ENCODE data around the gene MDGA2.

Gene MDGA2

DNA sequence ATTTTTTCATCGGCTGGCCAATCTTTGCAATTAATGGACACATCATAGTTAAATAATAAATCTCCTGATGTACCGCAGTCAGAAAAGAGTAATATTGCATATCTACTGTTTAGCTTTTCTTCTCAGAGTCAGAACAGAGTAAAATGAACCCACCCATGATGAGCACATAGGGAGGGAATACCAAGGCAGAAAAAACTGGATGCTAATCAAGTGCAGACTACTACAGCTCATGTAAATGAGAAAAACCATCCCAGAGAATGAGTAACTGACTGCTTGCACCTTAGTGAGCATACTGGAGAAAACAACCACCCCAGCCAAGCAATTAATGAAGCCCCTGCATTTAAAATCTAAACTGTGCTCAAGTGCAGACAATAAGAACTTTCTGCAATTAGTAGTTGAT, 483.7 kb downstream of the MDGA2 start:
- Histone ChIP-seq H3K4me2 (ENCODE audit: low read length, poor library complexity, severe bottlenecking) (no peak overlapping the region), H3K4me3 (ENCODE audit: insufficient read depth in 1 of 2, low read depth in 1 of 2, low read length in 2 of 2) (no peak overlapping the region), H3K23ac (ENCODE audit: low read length in 2 of 2) (no peak overlapping the region), H3K9ac (ENCODE audit: low read length) (no peak overlapping the region), H3K27ac (ENCODE audit: low read length, poor library complexity, severe bottlenecking) (no peak overlapping the region), H3K4me1 (ENCODE audit: control insufficient read depth, insufficient read depth, low read depth, low read length) (peaks cover 4% of the 10 kb centered on the region), H3K9me3 (ENCODE audit: control insufficient read depth, low read length) (no peaks in the 10 kb centered on the region), H2BK120ac (ENCODE audit: low read depth, low read length) (no peak overlapping the region), H2BK5ac (ENCODE audit: low read depth, low read length, poor library complexity, severe bottlenecking) (no peak overlapping the region), H2BK12ac (ENCODE audit: low read length in 2 of 2) (no peak overlapping the region), H2AFZ (ENCODE audit: low read depth, low read length) (no peak overlapping the region), H3K4ac (ENCODE audit: low read depth in 1 of 2, low read length in 2 of 2) (no peak overlapping the region), H3K14ac (ENCODE audit: low read length in 2 of 2) (no peak overlapping the region), H4K8ac (ENCODE audit: low read length) (no peak overlapping the region), H3K18ac (ENCODE audit: low read depth in 1 of 2, low read length in 2 of 2) (no peak overlapping the region), H2AK5ac (ENCODE audit: low read length, severe bottlenecking) (peak overlapping the region; percentile 54), H3K79me1 (replicated peaks; ENCODE audit: low read length, poor library complexity, severe bottlenecking) (no peaks in the 10 kb centered on the region), H3K36me3 (ENCODE audit: control insufficient read depth in 1 of 2, insufficient read depth in 2 of 2, low read depth in 1 of 2, low read length in 2 of 2) (no peaks in the 10 kb centered on the region), H4K91ac (ENCODE audit: low read length) (no peak overlapping the region), H2BK15ac (ENCODE audit: low read depth, poor library complexity, severe bottlenecking) (no peak overlapping the region), H3K27me3 (ENCODE audit: control insufficient read depth in 1 of 2, insufficient read depth in 1 of 2, low read length in 2 of 2) (no peaks in the 10 kb centered on the region)
- WGBS = 67% methylated on average over 1 of the region's 2 CpGs
- DNase-seq = no peak

DNA sequence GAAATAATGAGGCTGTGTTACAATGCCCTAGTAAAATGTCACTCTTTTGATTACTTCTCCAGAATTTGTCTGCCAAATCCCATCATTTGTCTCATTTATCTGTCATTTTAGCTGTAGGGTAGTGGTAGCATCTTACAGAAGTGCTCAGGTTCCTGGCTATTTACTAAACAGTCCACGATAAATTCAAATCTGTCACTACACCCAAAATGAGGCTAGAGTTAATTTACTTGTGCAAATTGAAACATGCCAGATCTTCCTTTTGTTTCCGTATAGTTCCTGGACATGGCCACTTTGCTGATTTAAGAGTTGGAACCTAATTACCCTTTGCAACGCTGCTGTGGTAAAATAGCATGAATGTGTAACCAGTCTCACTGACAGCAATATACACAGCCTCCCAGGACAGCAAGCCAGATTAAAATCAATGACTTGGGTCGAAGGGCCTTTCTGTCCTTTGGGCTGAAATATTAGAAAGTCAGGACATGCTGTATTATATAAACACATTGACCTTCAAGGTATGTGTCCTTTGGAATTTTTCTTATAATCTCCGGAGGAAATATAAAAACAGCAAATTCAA, 485.4 kb downstream of the MDGA2 start:
- Histone ChIP-seq H3K9ac (ENCODE audit: low read length) (no peak overlapping the region), H3K36me3 (ENCODE audit: control insufficient read depth in 1 of 2, insufficient read depth in 2 of 2, low read depth in 1 of 2, low read length in 2 of 2) (no peaks in the 10 kb centered on the region), H2BK5ac (ENCODE audit: low read depth, low read length, poor library complexity, severe bottlenecking) (no peak overlapping the region), H2BK120ac (ENCODE audit: low read depth, low read length) (no peak overlapping the region), H3K27me3 (ENCODE audit: control insufficient read depth in 1 of 2, insufficient read depth in 1 of 2, low read length in 2 of 2) (no peaks in the 10 kb centered on the region), H3K9me3 (ENCODE audit: control insufficient read depth, low read length) (no peaks in the 10 kb centered on the region), H2BK15ac (ENCODE audit: low read depth, poor library complexity, severe bottlenecking) (no peak overlapping the region), H3K4me2 (ENCODE audit: low read length, poor library complexity, severe bottlenecking) (no peak overlapping the region), H3K18ac (ENCODE audit: low read depth in 1 of 2, low read length in 2 of 2) (no peak overlapping the region), H3K4ac (ENCODE audit: low read depth in 1 of 2, low read length in 2 of 2) (no peak overlapping the region), H2AK5ac (ENCODE audit: low read length, severe bottlenecking) (no peak overlapping the region), H3K4me3 (ENCODE audit: insufficient read depth in 1 of 2, low read depth in 1 of 2, low read length in 2 of 2) (no peak overlapping the region), H2AFZ (ENCODE audit: low read depth, low read length) (no peak overlapping the region), H4K91ac (ENCODE audit: low read length) (no peak overlapping the region), H4K8ac (ENCODE audit: low read length) (no peak overlapping the region), H3K4me1 (ENCODE audit: control insufficient read depth, insufficient read depth, low read depth, low read length) (peaks cover 4% of the 10 kb centered on the region), H3K23ac (ENCODE audit: low read length in 2 of 2) (no peak overlapping the region), H3K14ac (ENCODE audit: low read length in 2 of 2) (no peak overlapping the region), H3K27ac (ENCODE audit: low read length, poor library complexity, severe bottlenecking) (no peak overlapping the region), H2BK12ac (ENCODE audit: low read length in 2 of 2) (no peak overlapping the region), H3K79me1 (replicated peaks; ENCODE audit: low read length, poor library complexity, severe bottlenecking) (no peaks in the 10 kb centered on the region)
- WGBS = 44% methylated on average over 3 of the region's 5 CpGs
- DNase-seq = no peak

- no peak overlapping the region for H2BK120ac ChIP-seq (ENCODE audit: low read depth, low read length)
- H4K91ac ChIP-seq (ENCODE audit: low read length) = no peak overlapping the region
- DNase-seq = peak; percentile 67
- H2BK12ac ChIP-seq (ENCODE audit: low read length in 2 of 2) = no peak overlapping the region
- peaks cover 2% of the 10 kb centered on the region for H3K4me1 ChIP-seq (ENCODE audit: control insufficient read depth, insufficient read depth, low read depth, low read length)
- no peaks in the 10 kb centered on the region for H3K27me3 ChIP-seq (ENCODE audit: control insufficient read depth in 1 of 2, insufficient read depth in 1 of 2, low read length in 2 of 2)
- H4K8ac ChIP-seq (ENCODE audit: low read length) = no peak overlapping the region
- H3K18ac ChIP-seq (ENCODE audit: low read depth in 1 of 2, low read length in 2 of 2) = no peak overlapping the region
- no peak overlapping the region for H3K23ac ChIP-seq (ENCODE audit: low read length in 2 of 2)
- H3K9me3 ChIP-seq (ENCODE audit: control insufficient read depth, low read length) = no peaks in the 10 kb centered on the region
- no peaks in the 10 kb centered on the region for H3K36me3 ChIP-seq (ENCODE audit: control insufficient read depth in 1 of 2, insufficient read depth in 2 of 2, low read depth in 1 of 2, low read length in 2 of 2)
- H3K4me3 ChIP-seq (ENCODE audit: insufficient read depth in 1 of 2, low read depth in 1 of 2, low read length in 2 of 2) = no peak overlapping the region
- H3K4ac ChIP-seq (ENCODE audit: low read depth in 1 of 2, low read length in 2 of 2) = no peak overlapping the region
- whole genome bisulfite sequencing = no CpG with 5 or more reads among the region's 2 CpGs
- H2BK15ac ChIP-seq (ENCODE audit: low read depth, poor library complexity, severe bottlenecking) = no peak overlapping the region
- H3K9ac ChIP-seq (ENCODE audit: low read length) = no peak overlapping the region
- no peak overlapping the region for H3K4me2 ChIP-seq (ENCODE audit: low read length, poor library complexity, severe bottlenecking)
- no peak overlapping the region for H3K14ac ChIP-seq (ENCODE audit: low read length in 2 of 2)
- H2AK5ac ChIP-seq (ENCODE audit: low read length, severe bottlenecking) = no peak overlapping the region
- no peak overlapping the region for H2AFZ ChIP-seq (ENCODE audit: low read depth, low read length)
- no peak overlapping the region for H2BK5ac ChIP-seq (ENCODE audit: low read depth, low read length, poor library complexity, severe bottlenecking)
- no peak overlapping the region for H3K27ac ChIP-seq (ENCODE audit: low read length, poor library complexity, severe bottlenecking)
- no peaks in the 10 kb centered on the region for H3K79me1 ChIP-seq (replicated peaks; ENCODE audit: low read length, poor library complexity, severe bottlenecking)
Observed at GRCh38 chr14:47186486-47186885, 488.9 kb downstream of the MDGA2 start.

DNA sequence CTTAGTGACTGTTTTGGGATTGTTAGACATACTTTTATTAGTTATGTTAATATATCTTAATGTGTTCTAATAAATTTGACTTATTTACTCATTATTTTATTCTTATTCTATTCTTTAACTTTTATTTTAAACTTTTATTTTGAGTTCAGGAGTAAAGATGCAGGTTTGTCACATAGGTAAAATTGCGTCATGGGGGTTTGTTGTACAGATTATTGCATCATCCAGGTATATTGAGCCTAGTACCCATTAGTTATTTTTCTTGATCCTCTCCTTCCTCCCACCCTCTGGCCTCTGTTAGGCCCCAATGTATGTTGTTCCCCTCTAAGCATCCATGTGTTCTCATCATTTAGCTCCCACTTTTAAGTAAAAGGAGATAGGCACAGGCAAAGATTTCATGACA, 495.5 kb downstream of the MDGA2 start:
- H3K18ac ChIP-seq (ENCODE audit: low read depth in 1 of 2, low read length in 2 of 2) = no peak overlapping the region
- no peaks in the 10 kb centered on the region for H3K27me3 ChIP-seq (ENCODE audit: control insufficient read depth in 1 of 2, insufficient read depth in 1 of 2, low read length in 2 of 2)
- no peak for DNase-seq
- no peak overlapping the region for H2BK15ac ChIP-seq (ENCODE audit: low read depth, poor library complexity, severe bottlenecking)
- no CpG with 5 or more reads among the region's 1 CpG for WGBS
- no peak overlapping the region for H2BK5ac ChIP-seq (ENCODE audit: low read depth, low read length, poor library complexity, severe bottlenecking)
- no peak overlapping the region for H2BK120ac ChIP-seq (ENCODE audit: low read depth, low read length)
- no peaks in the 10 kb centered on the region for H3K9me3 ChIP-seq (ENCODE audit: control insufficient read depth, low read length)
- H2AFZ ChIP-seq (ENCODE audit: low read depth, low read length) = no peak overlapping the region
- H3K4me2 ChIP-seq (ENCODE audit: low read length, poor library complexity, severe bottlenecking) = no peak overlapping the region
- no peak overlapping the region for H4K8ac ChIP-seq (ENCODE audit: low read length)
- H3K27ac ChIP-seq (ENCODE audit: low read length, poor library complexity, severe bottlenecking) = no peak overlapping the region
- H4K91ac ChIP-seq (ENCODE audit: low read length) = no peak overlapping the region
- no peak overlapping the region for H2BK12ac ChIP-seq (ENCODE audit: low read length in 2 of 2)
- H3K23ac ChIP-seq (ENCODE audit: low read length in 2 of 2) = no peak overlapping the region
- no peaks in the 10 kb centered on the region for H3K4me1 ChIP-seq (ENCODE audit: control insufficient read depth, insufficient read depth, low read depth, low read length)
- H2AK5ac ChIP-seq (ENCODE audit: low read length, severe bottlenecking) = no peak overlapping the region
- no peak overlapping the region for H3K4ac ChIP-seq (ENCODE audit: low read depth in 1 of 2, low read length in 2 of 2)
- no peaks in the 10 kb centered on the region for H3K36me3 ChIP-seq (ENCODE audit: control insufficient read depth in 1 of 2, insufficient read depth in 2 of 2, low read depth in 1 of 2, low read length in 2 of 2)
- no peaks in the 10 kb centered on the region for H3K79me1 ChIP-seq (replicated peaks; ENCODE audit: low read length, poor library complexity, severe bottlenecking)
- H3K14ac ChIP-seq (ENCODE audit: low read length in 2 of 2) = no peak overlapping the region
- no peak overlapping the region for H3K4me3 ChIP-seq (ENCODE audit: insufficient read depth in 1 of 2, low read depth in 1 of 2, low read length in 2 of 2)
- no peak overlapping the region for H3K9ac ChIP-seq (ENCODE audit: low read length)
